GM21367 (cell line): ENCODE data around the gene RDM1.

ENCODE experiments used
- ATAC-seq: cut with Tn5 transposase; IDR thresholded peaks from one replicate; pipeline ENCODE4 v1.9.1; 2021; ENCODE audit not compliant: unreplicated experiment

RDM1 gene

GRCh38 chr17:35875072-35875799, 55.3 kb downstream of the RDM1 start:
- no peak for ATAC-seq

DNA sequence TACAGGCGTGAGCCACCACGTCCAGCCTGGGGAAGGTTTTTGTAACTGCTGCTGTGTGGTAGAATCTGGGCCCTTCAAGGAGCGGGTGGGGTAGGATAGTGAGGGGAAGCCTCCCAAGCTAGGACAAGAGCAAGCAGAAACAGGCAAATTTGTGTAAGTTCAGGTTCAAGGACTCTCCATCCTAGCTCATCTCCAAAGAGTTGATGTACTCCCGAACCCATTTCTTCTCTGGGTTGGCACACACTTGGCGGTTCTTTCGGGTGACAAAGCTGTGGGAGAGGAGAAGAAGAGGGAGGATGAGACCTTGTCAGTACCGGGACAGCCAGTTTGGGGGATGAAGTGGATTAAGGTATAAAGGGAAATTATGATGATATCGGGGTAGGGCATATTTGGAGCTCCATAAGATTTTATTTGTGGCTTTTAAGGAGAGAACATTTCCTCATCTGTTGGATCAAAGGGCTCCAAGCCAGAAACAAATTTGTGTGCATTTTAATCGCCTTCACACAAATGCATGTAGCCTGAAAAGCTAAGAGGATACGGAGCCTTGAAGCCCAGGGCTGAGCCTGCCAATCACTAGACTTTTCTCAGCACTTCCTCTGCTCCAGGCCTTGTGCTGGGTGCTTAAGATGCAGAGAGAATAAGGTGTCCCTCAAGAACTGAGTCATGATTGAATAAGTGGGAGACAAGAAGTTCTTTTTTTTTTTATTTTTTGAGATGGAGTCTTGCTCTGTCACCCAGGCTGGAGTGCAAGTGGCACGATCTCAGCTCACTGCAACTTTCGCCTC, 58.2 kb downstream of the RDM1 start:
- ATAC-seq, result no peak

GRCh38 chr17:35870906-35871819, 59.4 kb downstream of the RDM1 start:
- ATAC-seq, result no peak

- no peak for ATAC-seq
These were observed 61.8 kb downstream of the RDM1 start, which contains the start of gene HEATR9 for GRCh38 chr17:35868737-35869136. TSS of gene HEATR9 (minus strand) at chr17:35868891. CDS start at chr17:35868742, 149 bp downstream.
